ENCODE data around the gene F2R. TPM values are rescaled to one million over a fixed set of nuclear protein-coding genes. Genes with fewer than 3 reads are reported as not detected.
A peak's percentile ranks its signal among the peaks of the same experiment; 100 is the strongest.

Gene F2R
- total and polyA plus RNA-seq, 10 of the 15 experiments (the other 5 are each of a cell fraction or from before 2014, with no cell fraction given), result 1.8 to 75.4 (median 8.0) TPM

DNA sequence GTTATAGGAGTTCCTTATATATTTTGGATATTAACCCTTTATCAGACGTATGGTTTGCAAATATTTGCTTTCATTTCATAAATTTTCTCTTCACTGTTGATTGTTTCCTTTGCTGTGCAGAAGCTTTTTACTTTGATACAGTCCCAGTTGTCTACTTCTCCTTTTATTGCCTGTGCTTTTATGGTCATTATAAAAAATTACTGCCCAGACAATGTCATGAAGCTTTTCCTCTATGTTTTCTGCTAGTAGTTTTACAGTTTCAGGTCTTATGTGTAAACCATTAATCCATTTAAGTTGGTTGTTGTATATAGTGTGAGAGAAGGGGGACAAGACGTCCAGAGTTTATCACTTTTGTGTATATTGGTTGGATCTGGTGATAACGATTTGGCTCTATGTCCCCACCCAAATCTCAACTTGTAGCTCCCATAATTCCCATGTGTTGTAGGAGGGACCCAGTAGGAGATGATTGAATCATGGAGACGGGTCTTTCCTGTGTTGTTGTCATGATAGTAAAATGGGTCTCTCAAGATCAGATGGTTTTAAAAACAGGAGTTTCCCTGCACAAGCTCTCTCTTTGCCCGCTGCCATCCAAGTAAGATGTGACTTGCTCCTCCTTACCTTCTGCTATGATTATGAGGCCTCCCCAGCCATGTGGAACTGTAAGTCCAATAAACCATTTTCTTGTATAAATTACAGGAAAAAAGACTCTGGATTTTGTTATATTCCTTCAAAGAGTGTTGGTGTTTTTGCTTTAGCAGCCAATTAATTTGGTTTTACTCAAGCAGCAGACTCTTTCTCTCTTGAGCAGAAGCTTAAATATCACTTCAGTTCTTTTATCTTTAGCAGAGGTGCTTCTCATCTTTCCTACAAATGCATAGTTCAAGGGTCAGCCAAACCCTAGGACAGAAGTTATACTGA, 13.7 kb downstream of the F2R start:
- ChIA-PET CTCF (interaction anchor here (1.1 to 1.6 kb wide), 2 partner anchors 10 to 44 kb away, joined by 4 to 5 read pairs; no protein-coding TSS in a partner anchor), POLR2A (no interaction called here), RAD21 (ENCODE audit: unreplicated experiment) (no interaction called here), SMC1A (ENCODE audit: uncharacterized antibody, unreplicated experiment) (interaction anchor here (1.7 to 1.9 kb wide), 3 partner anchors 8 to 15 kb away, joined by 5 to 6 read pairs (median 5); no protein-coding TSS in a partner anchor)
- intact Hi-C loops (cut with micrococcal nuclease; ENCODE audit: unreplicated experiment) (loop anchor here (10.0 kb wide), 1 partner anchor 325 kb away; the partner anchor contains the start of gene IQGAP2), in situ Hi-C loops (cut with MboI) (no loop called here)
- H3K4me2 ChIP-seq (ENCODE audit: control insufficient read depth, insufficient read depth), result no peak overlapping the region
- no peak overlapping the region for H2AFZ ChIP-seq (ENCODE audit: control insufficient read depth, low read depth, low read length)
- H3K4me1 ChIP-seq (ENCODE audit: control insufficient read depth, insufficient read depth, low read length), result peaks cover 15% of the 10 kb centered on the region
- WGBS (ENCODE audit: insufficient coverage, insufficient replicate concordance, low lambda C conversion rate, missing lambda C conversion rate), result 83% methylated on average over 5 of the region's 5 CpGs
- no peaks in the 10 kb centered on the region for H4K20me1 ChIP-seq (ENCODE audit: control insufficient read depth, insufficient read depth)
- no peak overlapping the region for H3K4me3 ChIP-seq
- no peaks in the 10 kb centered on the region for H3K36me3 ChIP-seq (ENCODE audit: control insufficient read depth in 2 of 2, insufficient read depth in 2 of 2, low read length in 1 of 2)
- TF ChIP-seq PAX5 (IDR thresholded peaks at IDR 0.05; ENCODE audit: borderline replicate concordance, low read depth, low read length) (no peak), HDAC6 (IDR thresholded peaks at IDR 0.05; ENCODE audit: unreplicated experiment) (no peak), KLF5 (IDR thresholded peaks at IDR 0.05; ENCODE audit: partially characterized antibody) (peak; percentile 55), TCF12 (IDR thresholded peaks at IDR 0.05; ENCODE audit: low read depth, low read length) (no peak), BHLHE40 (IDR thresholded peaks at IDR 0.05; ENCODE audit: borderline replicate concordance in 1 of 2, low read depth in 2 of 2, low read length in 1 of 2) (no peak), ZZZ3 (IDR thresholded peaks at IDR 0.05; ENCODE audit: control insufficient read depth, insufficient read length, low read depth) (no peak), MTA2 (IDR thresholded peaks at IDR 0.05; ENCODE audit: low read depth) (no peak), MEF2B (IDR thresholded peaks at IDR 0.05; ENCODE audit: partially characterized antibody, poor library complexity, severe bottlenecking) (no peak), RCOR1 (conservative IDR thresholded peaks at IDR 0.05; ENCODE audit: low read depth, low read length) (no peak), TBL1XR1 (IDR thresholded peaks at IDR 0.05; ENCODE audit: low read depth, low read length) (no peak), ZNF217 (IDR thresholded peaks at IDR 0.05) (peak; percentile 84), MXI1 (IDR thresholded peaks at IDR 0.05; ENCODE audit: low read depth, low read length) (no peak), PAX8 (IDR thresholded peaks at IDR 0.05) (no peak), NFYB (IDR thresholded peaks at IDR 0.05; ENCODE audit: insufficient read depth, low read depth, low read length) (no peak)
- TF ChIP-seq, protein P1, sequence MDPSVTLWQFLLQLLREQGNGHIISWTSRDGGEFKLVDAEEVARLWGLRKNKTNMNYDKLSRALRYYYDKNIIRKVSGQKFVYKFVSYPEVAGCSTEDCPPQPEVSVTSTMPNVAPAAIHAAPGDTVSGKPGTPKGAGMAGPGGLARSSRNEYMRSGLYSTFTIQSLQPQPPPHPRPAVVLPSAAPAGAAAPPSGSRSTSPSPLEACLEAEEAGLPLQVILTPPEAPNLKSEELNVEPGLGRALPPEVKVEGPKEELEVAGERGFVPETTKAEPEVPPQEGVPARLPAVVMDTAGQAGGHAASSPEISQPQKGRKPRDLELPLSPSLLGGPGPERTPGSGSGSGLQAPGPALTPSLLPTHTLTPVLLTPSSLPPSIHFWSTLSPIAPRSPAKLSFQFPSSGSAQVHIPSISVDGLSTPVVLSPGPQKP (IDR thresholded peaks at IDR 0.05; ENCODE audit: low read depth, low read length), result no peak
- TF ChIP-seq, protein P2, sequence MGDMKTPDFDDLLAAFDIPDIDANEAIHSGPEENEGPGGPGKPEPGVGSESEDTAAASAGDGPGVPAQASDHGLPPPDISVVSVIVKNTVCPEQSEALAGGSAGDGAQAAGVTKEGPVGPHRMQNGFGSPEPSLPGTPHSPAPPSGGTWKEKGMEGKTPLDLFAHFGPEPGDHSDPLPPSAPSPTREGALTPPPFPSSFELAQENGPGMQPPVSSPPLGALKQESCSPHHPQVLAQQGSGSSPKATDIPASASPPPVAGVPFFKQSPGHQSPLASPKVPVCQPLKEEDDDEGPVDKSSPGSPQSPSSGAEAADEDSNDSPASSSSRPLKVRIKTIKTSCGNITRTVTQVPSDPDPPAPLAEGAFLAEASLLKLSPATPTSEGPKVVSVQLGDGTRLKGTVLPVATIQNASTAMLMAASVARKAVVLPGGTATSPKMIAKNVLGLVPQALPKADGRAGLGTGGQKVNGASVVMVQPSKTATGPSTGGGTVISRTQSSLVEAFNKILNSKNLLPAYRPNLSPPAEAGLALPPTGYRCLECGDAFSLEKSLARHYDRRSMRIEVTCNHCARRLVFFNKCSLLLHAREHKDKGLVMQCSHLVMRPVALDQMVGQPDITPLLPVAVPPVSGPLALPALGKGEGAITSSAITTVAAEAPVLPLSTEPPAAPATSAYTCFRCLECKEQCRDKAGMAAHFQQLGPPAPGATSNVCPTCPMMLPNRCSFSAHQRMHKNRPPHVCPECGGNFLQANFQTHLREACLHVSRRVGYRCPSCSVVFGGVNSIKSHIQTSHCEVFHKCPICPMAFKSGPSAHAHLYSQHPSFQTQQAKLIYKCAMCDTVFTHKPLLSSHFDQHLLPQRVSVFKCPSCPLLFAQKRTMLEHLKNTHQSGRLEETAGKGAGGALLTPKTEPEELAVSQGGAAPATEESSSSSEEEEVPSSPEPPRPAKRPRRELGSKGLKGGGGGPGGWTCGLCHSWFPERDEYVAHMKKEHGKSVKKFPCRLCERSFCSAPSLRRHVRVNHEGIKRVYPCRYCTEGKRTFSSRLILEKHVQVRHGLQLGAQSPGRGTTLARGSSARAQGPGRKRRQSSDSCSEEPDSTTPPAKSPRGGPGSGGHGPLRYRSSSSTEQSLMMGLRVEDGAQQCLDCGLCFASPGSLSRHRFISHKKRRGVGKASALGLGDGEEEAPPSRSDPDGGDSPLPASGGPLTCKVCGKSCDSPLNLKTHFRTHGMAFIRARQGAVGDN (IDR thresholded peaks at IDR 0.05), result no peak
- H3K27me3 ChIP-seq (replicated peaks in 1 of 2; ENCODE audit: control insufficient read depth in 2 of 2, insufficient read depth in 2 of 2, low read length in 1 of 2), result no peaks in the 10 kb centered on the region
- FAIRE-seq, result no peak
- no peak overlapping the region for H3K27ac ChIP-seq (ENCODE audit: control insufficient read depth, insufficient read depth)
- no TSS peak for BruUV-seq (replicated peaks)
- H3K79me2 ChIP-seq (ENCODE audit: control insufficient read depth, insufficient read depth, low read length), result no peaks in the 10 kb centered on the region
- DNase-seq (ENCODE audit: low read depth, low spot score), result no peak
- no peak for ATAC-seq
- H3K9ac ChIP-seq (ENCODE audit: control insufficient read depth, insufficient read depth, low read length), result no peak overlapping the region
- peaks cover 20% of the 10 kb centered on the region for H3K9me3 ChIP-seq (replicated peaks; ENCODE audit: control insufficient read depth, insufficient read depth, low read length)
